ENCODE measurements around the gene HYAL4. TPM values are rescaled to one million over a fixed set of nuclear protein-coding genes. Genes with fewer than 3 reads are reported as not detected.
"Not testable (repeated sequence)": the region's sequence is repeated elsewhere in the genome, so short reads cannot be mapped to it uniquely, and the experiment has no call there.

HYAL4 gene
- polyA plus RNA-seq, 3 donors: 0.08 to 0.18 (median 0.11) TPM

- DNase-seq (ENCODE audit: extremely low read depth in 1 of 11, low read depth in 9 of 11, low spot score in 4 of 11): not testable (repeated sequence)
Observed at GRCh38 chr7:123839106-123839505, 5.9 kb upstream of the HYAL4 start.

- DNase-seq (ENCODE audit: extremely low read depth in 1 of 11, low read depth in 9 of 11, low spot score in 4 of 11): not testable (repeated sequence)
Observed at GRCh38 chr7:123844142-123844541, 827 bp upstream of the HYAL4 start.

GRCh38 chr7:123845823-123846216 lies 851 bp downstream of the HYAL4 start:
- DNase-seq (ENCODE audit: extremely low read depth in 1 of 11, low read depth in 9 of 11, low spot score in 4 of 11): no peak

- no peak for DNase-seq (ENCODE audit: extremely low read depth in 1 of 11, low read depth in 9 of 11, low spot score in 4 of 11)
Observed at GRCh38 chr7:123846217-123846891, 1.4 kb downstream of the HYAL4 start.

DNA sequence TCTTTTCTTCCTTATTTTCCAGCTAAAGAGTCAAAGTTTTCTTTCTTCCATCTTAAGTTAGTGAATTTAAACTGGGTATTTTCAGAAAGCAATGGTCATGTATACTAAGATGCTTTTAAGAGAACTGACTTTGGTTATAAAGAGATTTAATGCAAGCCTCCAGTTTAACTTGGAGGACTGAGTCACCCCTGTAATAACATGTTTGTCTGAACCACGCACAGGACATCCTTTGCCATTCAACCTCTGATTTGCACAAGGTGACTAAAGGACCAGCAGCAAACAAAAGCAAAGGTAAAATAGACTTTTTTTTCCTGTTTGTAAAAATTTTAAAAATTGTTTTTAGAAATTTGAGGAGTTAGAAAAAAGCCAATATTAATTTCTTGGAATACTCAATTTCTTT lies 2.9 kb downstream of the HYAL4 start:
- DNase-seq (ENCODE audit: extremely low read depth in 1 of 11, low read depth in 9 of 11, low spot score in 4 of 11): no peak

DNA sequence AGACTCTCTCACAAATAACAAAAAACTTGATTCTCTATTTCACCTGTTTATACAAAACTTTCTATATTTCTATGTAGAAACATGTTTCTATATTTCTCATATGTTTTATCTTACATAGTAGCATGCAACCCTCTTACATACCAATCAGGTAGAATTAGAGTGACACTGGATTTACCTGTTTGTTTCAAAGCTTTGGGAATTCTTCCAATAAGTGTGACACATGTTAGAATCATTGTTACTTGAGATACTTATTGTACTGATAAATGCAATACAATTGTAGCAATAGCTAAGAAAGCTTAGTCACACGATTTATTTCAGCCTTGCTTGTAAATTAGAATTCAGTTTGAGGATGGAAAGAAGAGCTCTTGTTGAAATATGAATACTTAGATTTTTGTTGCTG lies 4.9 kb downstream of the HYAL4 start:
- DNase-seq (ENCODE audit: extremely low read depth in 1 of 11, low read depth in 9 of 11, low spot score in 4 of 11): no peak

- not testable (repeated sequence) for DNase-seq (ENCODE audit: extremely low read depth in 1 of 11, low read depth in 9 of 11, low spot score in 4 of 11)
Observed at GRCh38 chr7:123851404-123851803, 6.4 kb downstream of the HYAL4 start.

- not testable (repeated sequence) for DNase-seq (ENCODE audit: extremely low read depth in 1 of 11, low read depth in 9 of 11, low spot score in 4 of 11)
Observed at GRCh38 chr7:123854291-123854690, 9.3 kb downstream of the HYAL4 start.

DNA sequence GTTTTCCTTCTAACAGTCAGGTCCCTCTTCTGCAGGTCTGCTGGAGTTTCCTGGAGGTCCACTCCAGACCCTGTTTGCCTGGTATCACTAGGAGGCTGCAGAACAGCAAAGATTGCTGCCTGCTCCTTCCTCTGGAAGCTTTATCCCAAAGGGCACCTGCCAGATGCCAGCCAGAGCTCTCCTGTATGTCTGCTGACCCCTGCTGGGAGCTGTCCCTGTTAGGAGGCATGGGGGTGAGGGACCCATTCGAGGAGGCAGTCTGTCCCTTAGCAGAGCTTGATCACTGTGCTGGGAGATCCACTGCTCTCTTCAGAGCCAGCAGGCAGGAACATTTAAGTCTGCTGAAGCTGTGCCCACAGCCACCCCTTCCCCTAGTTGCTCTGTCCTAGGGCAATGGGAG lies 11.5 kb downstream of the HYAL4 start:
- not testable (repeated sequence) for DNase-seq (ENCODE audit: extremely low read depth in 1 of 11, low read depth in 9 of 11, low spot score in 4 of 11)

DNA sequence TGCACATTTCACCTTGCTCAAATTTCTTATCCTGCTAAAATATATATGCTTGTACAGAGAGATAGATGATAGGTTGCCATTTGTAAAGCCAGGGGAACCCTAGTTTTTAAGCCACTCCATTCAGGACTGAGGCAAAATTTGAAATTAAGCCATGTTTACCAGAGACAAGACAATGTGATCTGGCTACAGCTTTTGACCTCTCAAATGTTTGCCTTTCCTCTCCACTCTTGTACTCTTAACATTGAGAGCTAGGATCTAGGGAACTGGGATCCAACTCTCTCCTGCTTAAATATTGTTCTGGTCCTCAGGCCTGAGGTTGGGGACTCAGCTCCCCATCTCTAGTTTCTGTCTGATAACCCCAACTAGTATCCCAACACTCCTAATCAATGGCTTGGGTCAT lies 15.9 kb downstream of the HYAL4 start:
- no peak for DNase-seq (ENCODE audit: extremely low read depth in 1 of 11, low read depth in 9 of 11, low spot score in 4 of 11)

GRCh38 chr7:123862775-123863174 lies 17.8 kb downstream of the HYAL4 start:
- DNase-seq (ENCODE audit: extremely low read depth in 1 of 11, low read depth in 9 of 11, low spot score in 4 of 11): no peak

GRCh38 chr7:123863461-123863860 lies 18.5 kb downstream of the HYAL4 start:
- DNase-seq (ENCODE audit: extremely low read depth in 1 of 11, low read depth in 9 of 11, low spot score in 4 of 11): no peak

DNA sequence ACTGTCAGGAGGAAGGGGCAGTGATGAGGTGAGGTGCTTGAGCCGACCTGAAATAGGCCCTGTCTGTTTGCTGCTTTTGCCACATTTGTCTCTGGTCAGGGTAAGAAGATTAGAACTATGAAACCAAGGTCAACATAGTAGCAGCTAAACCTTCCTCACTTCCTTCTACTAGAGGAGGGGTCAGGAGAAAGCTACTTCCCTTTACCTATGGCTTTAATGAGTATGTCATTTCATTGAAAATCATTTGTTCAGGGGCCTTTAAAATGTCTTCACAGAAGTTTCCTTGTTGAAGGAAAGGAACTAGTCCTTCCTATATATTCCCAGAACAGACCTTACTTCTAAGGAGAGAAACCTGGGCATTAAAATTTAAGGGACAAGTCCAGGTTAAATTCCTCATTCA lies 19.0 kb downstream of the HYAL4 start:
- DNase-seq (ENCODE audit: extremely low read depth in 1 of 11, low read depth in 9 of 11, low spot score in 4 of 11): no peak

DNA sequence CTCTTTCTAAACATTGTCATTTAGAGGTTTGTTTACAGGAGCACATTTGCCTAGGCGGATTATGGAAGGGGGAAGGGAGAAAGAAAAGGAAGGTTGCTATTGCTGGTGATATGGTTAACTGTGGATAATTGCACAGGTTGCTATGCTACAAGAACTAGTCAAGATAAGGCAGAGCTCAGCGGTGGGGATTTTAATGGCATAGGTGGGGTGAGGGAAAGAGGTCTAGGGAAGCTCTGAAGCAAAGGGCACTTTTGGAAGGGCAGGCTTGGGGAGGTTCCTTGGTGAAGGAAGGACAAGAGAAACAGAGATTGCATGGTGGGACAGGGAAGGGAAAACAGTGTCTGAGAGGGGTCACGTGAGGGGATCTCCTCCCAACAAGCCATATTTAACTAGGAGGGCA lies 19.5 kb downstream of the HYAL4 start:
- DNase-seq (ENCODE audit: extremely low read depth in 1 of 11, low read depth in 9 of 11, low spot score in 4 of 11): no peak

DNA sequence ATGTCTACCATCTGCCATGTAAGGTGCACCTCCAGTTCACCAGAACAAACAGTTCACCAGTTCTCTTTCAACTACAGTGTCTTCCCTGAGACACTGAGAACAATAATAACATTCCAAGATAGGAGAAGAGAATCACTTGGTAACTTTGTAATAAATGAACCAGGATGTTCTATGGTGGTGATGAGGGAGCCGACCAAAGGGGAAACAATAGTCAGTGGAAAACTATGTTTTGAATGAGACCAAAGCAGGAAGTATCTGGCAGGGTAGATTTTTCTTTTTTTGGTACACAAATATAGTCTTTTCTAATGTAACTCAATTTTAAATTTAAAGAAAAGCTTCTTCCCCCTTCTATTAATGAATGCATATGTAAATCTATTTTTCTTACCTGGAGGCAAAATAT lies 20.0 kb downstream of the HYAL4 start:
- no peak for DNase-seq (ENCODE audit: extremely low read depth in 1 of 11, low read depth in 9 of 11, low spot score in 4 of 11)

GRCh38 chr7:123865517-123866117 lies 20.6 kb downstream of the HYAL4 start:
- DNase-seq (ENCODE audit: extremely low read depth in 1 of 11, low read depth in 9 of 11, low spot score in 4 of 11): peak; percentile 23 to 67 (median 51)

- DNase-seq (ENCODE audit: extremely low read depth in 1 of 11, low read depth in 9 of 11, low spot score in 4 of 11): no peak
Observed at GRCh38 chr7:123867225-123867624, 22.3 kb downstream of the HYAL4 start.

DNA sequence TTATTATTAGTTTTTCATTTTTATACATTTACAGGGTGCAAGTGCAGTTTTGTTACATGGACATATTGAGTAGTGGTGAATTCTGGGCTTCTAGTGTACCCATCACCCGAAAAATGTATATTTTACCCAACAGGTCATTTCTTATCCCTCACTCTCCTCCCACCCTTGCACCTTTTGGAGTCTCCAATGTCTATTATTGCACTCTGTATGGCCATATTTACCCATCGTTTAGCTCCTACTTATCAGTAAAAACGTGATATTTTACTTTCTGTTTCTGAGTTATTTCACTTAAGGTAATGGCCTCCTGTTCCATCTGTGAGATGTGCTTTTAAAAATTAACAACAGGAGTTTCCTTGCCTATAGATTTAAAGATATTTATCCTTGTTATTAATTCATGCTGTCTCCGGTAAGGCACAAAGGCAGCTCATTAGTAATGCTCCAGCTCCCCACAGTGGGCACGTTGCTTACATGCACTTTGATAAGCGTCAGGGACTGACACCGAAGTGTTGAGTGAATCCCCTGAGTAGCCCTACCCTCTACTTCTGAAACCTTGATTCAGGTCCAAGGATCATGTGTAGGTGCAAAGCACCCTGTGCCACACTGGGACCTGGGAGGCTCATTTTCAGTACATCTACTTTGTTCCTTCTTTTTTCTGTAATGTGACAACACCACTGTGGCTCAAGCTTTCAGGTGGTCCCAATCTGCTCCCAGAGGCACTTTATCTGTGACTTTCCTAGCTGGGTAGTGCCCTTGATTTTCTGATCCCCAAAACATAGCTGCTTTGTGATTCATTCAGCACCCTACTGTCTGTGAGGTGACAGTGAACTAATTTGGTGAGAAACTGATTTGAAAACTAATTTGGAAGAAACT lies 27.3 kb downstream of the HYAL4 start:
- DNase-seq (ENCODE audit: extremely low read depth in 1 of 11, low read depth in 9 of 11, low spot score in 4 of 11): peak in 5 of 11 donors; percentile 9 to 47 (median 26)

- no peak for DNase-seq (ENCODE audit: extremely low read depth in 1 of 11, low read depth in 9 of 11, low spot score in 4 of 11)
Observed at GRCh38 chr7:123872908-123873307, 27.9 kb downstream of the HYAL4 start.

All from renal cortex interstitium (tissue), 11 donors.